GM21723 (cell line): ENCODE results near the gene MTERF4.

Source experiments
- ATAC-seq: cut with Tn5 transposase; IDR thresholded peaks from one replicate; pipeline ENCODE4 v1.9.1; 2021; ENCODE audit warnings: mild to moderate bottlenecking, moderate library complexity; ENCODE audit not compliant: unreplicated experiment

MTERF4 gene

DNA sequence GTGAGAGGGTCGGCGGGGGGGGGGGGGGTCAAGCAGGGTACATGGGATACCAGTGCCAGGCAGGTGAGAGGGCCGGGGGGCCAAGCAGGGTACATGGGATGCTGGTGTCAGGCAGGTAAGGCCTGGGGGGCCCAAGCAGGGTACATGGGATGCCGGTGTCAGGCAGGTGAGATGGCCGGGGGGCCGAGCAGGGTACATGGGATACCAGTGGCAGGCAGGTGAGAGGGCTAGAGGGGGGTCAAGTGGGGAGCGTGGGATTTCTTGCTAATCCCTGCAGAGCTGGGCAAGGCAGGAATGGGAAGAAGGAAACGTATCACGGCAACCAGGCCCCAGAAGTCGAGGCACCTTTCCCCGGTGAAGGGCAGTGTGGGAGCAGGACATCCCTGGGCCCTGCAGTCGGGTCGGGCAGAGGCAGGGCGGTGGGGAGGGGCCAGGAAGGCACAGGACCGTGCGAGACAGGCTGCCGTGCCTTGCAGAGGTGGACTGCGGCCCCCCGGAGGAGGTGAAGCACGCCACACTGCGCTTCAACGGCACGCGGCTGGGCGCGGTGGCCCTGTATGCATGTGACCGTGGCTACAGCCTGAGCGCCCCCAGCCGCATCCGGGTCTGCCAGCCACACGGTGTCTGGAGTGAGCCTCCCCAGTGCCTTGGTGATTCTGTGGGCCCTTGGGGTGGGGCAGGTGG lies 49.3 kb downstream of the MTERF4 start:
- no peak for ATAC-seq

DNA sequence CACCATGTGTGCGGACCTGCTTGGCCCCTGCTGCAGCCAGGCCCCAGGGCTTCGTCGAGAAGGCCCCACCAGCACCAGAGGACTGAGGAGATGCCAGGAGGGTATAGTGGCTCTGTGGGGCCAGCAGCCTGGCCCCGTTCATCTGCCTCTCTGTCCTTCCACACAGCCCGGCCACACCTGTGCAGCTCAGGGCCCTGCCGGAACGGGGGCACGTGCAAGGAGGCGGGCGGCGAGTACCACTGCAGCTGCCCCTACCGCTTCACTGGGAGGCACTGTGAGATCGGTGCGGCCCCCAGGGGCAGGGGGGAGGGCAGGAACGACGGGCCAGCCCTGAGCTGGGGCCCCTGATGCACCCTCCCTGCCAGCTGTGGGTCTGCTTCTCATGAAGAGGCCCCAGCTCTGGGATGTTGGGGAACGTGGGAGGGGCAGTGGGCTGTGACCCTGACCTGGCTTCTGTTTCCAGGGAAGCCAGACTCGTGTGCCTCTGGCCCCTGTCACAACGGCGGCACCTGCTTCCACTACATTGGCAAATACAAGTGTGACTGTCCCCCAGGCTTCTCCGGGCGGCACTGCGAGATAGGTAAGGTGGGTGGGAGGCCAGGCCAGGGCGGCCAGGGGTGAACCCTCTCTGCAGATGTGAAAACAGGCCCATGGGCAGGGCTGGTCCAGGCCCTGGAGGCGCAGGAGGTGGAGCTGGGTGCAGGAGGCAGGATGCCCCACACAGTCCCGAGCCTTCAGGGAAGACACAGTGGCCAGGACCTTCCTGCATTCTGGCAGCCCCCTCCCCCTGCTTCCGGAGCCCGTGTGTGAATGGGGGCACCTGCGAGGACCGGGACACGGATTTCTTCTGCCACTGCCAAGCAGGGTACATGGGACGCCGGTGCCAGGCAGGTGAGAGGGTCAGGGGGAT lies 50.3 kb downstream of the MTERF4 start:
- no peak for ATAC-seq

DNA sequence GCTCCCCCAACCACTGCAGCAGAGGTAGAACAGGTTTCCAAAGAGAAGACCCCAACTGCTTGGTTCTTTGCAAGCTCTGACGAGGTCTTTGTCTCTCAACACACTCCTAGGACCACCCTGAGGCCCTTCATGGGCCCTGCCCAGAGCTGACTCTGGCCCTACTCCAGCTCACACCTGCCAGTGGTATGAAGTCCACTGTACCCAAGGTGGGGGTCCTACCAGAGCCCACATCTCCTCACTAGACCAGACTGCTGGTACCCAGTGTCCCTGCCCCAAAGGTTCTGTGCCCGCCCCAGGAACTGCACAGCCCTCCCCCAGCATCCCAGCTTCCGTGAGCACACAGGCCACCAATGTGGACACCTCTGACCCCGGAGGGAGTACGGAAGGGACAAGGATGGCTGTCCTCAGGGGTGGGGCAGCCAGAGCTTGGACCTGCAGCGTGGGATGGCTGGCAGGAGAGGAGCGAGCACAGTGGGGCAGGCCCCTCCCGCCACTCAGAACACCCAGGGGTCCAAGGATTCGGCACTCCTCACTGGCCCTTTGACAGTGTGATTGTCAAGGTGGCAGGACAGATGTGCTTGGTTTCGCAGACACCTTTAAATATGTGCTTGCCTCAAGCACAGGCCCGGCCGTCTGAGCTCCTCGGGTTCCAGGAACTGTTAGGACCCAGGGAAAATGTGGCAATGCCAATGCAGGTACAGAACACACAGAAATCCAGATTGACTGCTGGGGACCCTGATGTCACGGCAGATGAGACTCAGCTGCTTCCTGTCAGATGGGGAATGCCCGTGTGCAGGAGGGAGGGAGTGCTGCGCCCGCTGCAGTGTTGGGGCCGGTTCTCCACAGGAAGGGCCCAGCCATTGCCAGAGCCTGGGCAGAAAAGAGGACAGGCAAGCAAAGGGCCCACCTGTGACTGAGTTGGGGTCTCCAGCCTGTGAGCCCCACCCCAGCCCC lies 51.2 kb downstream of the MTERF4 start:
- ATAC-seq = no peak

DNA sequence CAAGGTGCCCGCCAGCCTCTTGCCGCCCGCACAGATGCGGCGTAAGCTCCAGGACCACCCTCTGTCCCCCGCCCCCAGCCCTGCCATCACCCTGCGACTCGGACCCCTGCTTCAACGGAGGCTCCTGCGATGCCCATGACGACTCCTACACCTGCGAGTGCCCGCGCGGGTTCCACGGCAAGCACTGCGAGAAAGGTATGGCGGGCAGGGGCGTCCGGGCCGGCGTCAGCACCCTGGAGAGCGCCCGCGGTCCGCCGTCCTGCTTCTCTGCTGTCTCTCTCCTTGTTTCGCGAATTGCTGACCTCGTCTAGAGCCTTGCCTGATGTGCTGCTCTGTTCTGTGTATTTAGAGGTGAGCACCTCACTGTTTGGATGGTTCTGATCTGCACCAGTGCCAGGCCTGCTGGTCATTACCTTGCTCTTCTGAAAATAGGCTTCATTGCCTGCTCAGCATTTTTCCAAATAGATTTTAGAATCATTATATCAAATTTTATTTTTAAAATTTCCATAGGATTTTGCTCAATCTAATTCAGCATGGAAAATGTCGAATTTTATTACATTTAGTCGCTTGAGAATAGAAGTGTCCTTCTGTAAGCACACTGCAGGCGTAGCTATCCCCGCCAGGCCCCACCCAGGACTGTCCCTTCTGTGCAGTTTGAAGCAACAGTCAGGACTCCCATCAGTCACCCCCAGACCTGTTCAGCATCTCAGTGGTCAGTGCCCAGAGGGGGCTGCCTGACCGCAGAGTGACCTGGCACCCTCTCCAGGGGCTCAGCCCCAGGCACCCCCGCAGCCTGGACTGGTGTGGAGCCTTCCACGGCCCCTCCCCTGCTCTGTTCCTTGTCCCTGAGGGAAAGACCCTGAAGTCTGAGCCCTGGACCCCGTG lies 52.1 kb downstream of the MTERF4 start:
- ATAC-seq = no peak

DNA sequence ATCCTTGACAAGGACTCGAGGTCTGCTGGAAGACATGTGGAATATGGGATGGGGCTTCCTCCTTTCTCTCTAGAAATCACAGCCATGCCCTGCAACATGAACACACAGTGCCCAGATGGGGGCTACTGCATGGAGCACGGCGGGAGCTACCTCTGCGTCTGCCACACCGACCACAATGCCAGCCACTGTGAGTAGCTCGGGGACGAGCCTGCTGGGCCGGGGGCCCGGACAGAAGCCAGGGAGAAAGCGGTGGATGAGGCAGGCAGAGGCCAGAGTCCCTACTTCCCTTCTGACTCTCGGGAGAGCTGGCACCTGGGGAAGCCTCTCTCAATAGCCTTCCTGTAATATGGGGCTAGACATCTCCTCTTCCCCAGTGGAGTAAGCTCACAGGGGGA lies 53.1 kb downstream of the MTERF4 start:
- ATAC-seq = no peak

DNA sequence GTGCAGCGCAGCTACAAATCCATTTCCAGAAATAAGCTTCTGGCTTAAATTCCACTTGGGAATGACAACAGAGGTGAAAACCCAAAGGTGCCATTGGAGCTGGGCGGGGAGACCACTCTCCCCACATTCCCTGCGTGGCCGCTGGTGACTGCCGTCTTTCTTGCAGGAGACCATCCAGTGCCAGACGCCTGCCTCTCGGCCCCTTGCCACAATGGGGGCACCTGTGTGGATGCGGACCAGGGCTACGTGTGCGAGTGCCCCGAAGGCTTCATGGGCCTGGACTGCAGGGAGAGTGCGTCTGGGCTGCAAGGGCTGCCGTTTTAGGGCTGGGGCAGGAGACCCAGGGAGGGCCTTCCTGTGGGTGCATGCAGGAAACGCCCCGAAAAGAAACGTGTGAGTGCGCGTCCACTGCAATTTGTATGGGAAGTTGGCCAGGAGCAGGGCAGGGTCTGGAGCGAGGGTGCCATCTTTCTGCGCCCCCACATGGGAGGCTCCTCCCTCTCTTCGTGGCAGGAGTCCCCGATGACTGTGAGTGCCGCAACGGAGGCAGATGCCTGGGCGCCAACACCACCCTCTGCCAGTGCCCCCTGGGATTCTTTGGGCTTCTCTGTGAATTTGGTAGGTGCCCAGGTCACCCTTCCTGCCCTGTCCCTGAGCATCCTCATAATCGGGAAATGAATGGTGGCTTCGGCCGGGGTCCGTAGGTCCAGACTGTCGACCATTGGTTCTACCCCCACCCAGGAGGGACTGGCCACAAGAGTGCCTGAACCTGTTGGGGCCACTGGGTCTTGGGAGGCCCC lies 53.7 kb downstream of the MTERF4 start:
- ATAC-seq = no peak

DNA sequence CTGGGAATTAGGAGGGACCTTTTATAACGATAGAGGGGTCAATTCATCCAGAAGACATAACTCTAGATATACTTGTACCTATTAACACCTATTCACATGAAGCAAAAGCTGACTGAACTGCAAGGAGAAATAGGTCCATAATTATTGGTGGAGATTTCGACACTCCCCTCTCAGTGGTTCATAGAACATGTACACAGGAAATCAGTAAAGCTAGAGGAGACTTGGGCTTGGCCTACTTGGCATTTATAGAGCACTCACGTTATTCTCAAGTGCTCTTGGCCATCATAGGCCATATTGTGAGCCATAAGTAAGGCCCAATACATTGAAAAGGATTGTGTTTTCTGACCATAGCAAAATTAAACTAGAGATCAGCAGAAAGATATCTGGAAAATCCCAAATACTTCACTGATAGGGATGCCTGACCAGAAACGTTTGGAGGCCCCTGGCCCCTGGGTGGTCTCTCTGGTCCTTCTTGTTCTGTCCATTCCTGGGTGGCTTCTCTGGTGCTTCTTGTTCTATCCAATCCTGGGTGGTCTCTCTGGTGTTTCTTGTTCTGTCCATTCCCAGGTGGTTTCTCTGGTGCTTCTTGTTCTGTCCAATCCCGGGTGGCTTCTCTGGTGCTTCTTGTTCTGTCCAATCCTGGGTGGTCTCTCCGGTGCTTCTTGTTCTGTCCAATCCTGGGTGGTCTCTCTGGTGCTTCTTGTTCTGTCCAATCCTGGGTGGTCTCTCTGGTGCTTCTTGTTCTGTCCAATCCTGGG lies 54.7 kb downstream of the MTERF4 start:
- no peak for ATAC-seq
